ENCODE data around the gene BHLHA15.
"Not testable (repeated sequence)": the region's sequence is repeated elsewhere in the genome, so short reads cannot be mapped to it uniquely, and the experiment has no call there.

Gene BHLHA15

DNA sequence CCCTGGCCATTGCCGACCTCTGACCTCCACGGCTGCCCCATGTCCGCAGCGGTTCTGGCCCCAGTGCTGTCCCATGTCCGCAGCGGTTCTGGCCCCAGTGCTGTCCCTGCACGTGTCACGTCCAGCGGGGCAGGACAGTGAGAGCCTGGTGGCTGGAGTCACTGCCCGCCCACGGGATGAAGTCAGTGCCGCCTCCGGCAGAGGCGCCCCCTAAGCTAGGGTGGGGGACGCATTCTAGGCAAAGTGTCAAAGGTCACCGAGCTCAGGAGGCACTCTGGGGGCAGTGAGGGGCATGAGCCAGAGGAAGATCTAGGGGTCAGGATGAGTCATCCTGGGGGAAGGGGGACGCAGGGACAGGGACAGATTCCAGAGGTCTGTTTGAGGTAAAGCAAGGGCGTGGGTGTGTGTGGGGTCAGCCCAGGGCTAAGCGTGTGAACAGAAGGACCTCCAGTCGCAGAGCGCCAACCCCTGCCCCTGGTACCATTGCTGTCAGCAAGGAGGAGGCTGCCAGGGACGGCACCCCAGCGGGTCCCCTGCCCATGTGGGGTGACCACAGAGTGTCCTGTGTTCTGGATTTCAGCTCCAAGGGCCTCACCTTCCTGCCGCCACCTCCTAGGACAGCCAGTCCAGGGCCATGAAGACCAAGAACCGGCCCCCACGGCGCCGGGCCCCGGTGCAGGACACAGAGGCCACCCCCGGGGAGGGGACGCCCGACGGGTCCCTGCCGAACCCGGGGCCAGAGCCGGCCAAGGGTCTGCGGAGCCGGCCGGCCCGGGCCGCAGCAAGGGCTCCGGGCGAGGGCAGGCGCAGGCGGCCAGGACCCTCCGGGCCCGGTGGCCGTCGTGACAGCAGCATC, 665 bp downstream of the BHLHA15 start:
- no peak for DNase-seq

- no peak for DNase-seq
Measured at GRCh38 chr7:98212532-98213041, 1.3 kb downstream of the BHLHA15 start.

- DNase-seq: no peak
Measured at GRCh38 chr7:98213296-98213887, 2.2 kb downstream of the BHLHA15 start.

DNA sequence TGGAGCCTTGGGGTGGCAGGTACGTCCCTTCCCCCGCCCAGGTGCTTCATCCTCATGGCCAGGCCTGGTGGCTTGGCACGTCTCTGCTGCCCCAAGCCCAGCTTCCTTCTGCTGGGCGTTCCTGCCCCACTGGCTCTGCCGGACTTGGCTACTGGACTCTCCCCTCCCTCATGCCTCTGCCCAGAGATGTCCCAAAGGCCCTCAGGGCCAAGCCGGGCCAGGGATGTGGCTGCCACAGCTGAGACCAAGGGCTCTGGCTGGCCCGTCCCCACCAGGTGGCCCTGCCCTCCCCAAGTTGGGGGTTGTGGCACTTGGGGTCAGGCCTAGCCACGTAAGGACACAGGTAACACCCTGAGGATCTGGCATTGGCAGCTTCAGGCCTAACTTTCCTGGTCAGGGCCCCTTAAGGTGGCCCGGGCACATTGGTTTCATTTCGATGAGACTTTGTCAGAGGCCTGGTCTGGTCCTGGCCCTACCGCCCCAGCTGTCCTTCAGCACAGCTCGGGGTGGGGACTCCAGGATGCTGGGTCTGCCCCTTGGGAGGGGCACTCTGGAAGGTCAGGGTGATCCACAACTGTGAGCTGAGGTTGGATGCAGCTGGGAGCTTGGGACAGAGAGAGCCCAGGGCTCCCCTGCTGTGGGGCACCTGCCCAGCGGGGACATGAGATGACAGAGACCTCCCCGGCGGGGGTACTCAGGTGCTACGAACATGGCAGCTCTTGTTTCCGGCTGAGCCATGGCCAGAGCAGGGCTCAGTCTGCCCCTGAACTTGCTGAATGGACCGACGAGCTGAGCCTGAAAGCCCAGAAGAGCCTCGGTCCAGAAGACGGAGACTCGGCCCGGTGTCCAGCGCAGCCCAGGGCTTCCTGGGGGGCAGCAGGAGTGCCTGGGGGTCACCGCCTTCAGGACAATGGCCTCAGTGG, 2.9 kb downstream of the BHLHA15 start:
- DNase-seq: no peak

DNA sequence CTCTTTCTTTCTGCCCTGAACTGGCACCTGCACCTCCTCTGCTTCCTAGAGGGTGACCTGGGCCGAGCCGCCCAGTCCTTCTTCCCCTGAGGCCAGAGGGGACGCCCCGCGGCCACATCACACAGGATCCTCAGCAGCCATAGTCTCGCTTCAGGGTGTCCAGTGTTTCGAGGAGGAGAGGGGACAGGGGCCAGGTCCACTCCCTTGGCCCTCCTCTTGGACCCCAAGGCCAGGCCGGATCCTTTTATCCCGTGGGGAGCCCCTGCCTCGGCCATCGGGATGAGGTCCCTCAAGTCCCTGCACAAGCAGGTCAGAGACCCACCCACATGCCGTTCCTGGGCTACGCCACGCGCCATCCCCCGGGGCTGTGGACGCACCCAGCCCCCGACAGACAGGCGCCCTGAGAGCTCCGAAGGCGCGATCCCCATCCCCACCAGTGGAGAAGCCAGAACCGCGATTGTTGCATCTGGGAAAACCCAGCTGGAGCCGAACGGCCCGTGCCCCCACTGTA, 3.6 kb downstream of the BHLHA15 start:
- DNase-seq: no peak

DNA sequence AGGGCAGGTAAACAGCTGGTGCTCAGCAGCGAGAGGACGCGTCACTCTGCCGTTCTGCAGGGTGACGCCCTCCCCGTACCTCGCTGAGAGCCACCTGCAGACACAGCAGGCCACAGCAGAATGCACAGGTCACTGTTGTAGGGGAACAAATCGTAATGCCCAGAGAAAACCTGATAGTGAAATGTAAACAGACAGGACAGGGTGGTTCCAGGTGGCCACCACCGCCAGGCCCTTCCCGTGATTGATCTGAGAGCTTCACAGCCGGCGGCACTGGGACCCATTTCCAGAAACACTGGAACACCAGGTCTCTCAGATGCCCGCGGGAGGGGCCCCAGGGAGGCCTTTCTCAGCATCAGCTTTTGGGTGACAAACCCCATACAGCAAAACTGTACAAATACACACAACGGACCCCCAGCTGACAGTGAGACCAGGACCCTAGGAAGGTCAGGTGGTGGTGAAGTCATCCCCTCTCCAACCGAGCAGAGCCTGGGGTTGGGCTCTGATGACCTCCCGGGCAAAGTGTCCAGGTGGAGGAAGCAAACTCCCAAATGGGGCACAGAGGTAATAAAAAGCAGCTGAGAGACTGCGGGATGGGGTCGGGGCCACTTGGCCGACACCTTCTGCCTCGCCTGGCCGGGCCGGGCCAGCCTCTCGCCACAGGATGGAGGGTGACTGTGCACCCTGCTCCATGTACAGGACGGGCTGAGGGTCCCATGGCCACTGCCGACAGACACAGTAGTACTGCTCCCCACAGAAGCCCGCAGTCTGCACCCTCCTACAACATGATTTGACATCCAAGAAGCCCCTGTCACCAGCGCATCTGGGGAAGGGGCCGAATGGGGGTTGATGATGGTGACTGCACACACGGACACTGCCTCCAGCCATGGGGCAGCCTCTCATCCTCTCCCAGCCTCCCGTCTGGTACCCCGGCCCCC, 4.6 kb downstream of the BHLHA15 start:
- no peak for DNase-seq

GRCh38 chr7:98216941-98217622, 5.8 kb downstream of the BHLHA15 start:
- DNase-seq: no peak

DNA sequence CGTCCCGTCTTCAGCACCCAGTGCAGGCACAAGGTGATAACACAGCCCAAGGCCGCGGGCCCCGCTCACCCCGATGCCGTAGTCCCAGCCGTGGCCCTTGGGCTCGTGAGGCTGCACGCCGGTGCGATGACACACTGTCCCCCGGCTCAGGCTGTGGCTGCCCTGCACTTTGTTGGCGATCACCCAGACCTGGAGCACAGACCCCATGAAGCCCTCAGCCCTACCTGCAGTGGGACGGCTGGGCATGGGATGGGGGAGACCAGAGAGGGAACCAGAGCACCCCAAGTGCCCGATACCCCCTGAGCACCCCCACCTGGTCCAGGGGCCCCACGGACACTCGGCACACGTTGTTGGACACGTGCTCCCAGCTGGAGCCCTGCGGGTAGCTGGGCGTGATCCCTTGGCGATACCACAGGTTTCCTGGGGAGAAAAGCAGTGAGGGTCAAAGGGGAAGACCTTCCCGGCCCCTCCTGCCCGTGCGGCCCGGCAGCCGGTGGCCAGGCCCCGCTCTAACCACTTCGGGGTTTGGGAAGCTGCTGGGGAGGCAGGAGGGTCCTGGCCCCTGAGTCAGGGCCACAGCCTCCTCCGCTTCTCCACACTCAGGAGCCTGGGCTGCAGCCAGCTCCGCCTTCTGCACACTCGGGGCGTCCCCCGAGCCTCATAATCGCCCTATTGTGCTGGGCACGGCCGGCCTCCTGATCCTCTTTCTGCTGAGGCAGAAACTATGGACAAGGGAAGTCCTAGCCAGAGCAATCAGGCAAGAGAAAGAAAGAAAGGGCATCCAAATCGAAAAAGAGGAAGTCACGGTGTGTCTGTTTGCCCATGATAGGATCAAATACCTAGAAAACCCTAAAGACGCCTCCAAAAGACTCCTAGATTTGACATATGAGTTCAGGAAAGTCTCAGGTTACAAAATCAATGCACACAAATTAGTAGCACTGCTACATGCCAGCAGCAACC, 6.7 kb downstream of the BHLHA15 start:
- DNase-seq: no peak

DNA sequence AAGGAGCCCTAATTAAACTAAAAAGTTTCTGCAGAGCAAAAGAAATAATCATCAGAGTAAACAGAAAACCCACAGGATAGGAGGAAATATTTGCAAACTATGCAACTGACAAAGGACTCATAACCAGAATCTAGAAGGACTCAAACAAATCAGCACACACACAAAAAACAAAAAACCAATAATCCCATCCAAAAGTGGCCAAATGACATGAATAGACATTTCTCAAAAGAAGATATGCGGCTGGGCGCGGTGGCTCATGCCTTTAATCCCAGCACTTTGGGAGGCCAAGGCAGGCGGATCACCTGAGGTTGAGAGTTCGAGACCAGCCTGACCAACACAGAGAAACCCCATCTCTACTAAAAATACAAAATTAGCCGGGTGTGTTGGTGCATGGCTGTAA, 8.1 kb downstream of the BHLHA15 start:
- not testable (repeated sequence) for DNase-seq

- no peak for DNase-seq
Measured at GRCh38 chr7:98221611-98222532, 10.6 kb downstream of the BHLHA15 start.

DNA sequence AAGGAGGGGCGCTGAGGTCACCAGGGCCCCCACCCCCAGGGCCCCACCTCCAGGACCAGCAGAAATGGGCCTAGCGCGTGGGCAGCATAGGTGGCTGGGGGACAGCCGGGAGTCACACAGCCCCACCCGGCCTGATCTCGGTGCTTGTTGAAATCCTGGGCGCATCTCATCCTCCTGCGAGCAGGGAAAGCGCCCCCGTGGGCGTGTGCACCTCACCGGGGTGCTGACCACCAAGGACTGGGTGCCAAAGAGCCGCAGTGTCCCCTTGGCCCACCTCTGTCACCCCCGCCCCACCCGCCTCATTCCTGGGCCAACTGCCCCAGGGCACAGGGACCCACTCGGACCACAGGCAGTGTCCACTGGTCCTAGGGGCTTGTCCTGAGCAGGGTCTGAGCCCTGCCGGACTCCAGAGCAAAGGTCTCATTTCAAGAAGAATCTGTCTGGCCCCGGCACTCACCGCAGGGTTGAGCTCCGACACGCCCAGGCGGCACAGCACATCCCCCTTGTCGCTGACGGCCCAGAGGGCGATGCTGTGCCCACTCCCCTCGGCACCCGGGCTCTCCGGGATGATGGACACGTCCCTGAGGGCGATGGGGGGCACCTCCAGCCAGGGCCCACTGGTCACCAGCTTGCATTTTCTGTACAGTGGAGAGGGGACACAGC, 11.4 kb downstream of the BHLHA15 start:
- no peak for DNase-seq

- no peak for DNase-seq
Measured at GRCh38 chr7:98223351-98223897, 12.2 kb downstream of the BHLHA15 start.

DNA sequence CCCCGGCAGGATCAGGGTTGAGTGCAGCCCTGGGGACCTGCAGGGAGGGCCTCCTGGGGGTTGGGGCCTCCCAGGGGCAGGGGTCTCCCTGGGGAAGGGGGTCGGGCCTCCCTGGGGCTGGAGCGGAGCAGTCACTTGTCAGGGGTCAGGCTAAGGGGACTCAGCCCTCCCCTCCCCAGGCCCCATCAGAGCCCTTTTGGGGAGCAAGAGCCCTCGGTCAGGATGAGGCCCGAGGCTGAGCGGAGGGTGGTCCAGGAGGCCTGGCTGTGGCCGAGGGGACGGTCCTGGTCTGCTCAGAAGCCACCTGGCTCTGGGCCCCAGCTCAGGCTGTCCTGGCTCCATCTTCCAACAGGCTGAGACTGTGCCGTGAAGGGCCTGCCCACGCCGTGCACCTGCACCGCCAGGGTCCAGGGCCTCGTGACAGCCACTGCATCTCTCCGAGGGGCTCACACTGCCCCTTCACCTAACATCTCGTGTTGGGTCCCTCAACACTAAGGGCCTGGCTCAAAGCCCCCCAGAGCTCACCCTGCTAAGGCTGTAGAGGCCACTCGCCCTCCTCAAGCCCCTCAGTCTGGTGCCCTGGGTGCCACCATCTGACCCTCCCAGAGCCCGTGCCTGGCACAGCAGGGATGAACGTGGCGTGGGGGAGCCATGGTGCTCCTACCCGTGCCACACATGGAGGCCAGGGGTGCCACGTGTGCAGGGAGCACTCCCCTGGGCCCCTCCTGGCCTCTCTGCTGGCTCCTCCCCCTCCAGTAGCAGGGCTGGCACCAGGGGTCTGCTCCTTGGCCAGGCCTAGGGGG, 12.9 kb downstream of the BHLHA15 start:
- no peak for DNase-seq

DNA sequence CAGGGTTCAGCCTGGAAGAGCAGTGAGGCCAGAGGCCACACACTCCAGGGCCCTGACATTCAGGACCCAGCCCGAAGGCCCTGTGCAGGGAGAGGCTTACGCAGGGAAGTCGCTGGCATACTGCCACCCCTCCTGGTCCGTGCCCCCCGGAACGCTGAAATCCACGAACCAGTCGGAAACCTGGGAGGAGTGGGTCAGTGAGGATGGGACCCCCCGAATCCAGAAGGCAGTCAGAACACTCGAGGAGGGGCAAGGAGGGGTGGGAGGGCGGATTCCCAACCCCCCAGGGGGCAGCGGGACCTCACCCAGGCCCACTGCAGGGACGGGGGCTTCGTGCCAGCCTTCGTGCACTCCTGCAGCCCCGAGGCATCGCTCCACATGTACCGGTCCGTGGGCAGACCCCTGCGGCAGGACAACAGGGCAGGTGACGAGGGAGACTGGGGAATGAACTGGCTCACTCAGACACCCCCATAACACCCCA, 13.5 kb downstream of the BHLHA15 start:
- DNase-seq: no peak

DNA sequence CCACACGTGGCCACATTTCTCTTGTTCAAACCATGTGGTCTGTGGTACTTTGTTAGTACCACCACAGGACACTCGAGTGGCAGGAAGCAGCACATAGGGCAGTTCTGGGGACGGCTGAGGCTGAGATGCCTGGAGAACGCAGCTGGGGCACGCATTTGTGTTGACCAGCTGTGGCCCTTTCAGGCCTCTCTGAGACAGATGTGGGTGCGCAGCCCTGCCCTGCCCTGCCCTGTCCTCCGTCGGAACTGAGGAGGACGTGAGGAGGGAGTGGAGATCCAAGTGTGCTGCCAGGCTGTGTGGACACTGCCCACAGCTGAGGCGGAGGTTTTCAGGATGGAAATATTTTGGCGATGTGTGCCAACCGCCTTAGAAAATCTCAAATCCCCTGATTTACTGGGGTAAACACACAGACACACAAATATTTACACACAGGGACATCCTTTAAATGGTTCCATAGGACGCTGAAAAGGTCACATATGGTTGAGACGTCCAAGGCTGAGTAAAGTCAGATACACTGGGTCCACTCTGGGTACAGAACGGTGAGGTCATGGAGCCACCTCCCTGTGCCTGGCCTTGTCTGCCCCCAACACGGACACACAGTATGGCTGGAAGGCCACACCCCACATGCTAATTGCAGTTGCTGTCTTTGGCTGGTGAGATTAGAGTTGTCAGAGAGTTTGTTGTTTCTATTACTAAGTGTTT, 14.8 kb downstream of the BHLHA15 start:
- no peak for DNase-seq

- no peak for DNase-seq
Measured at GRCh38 chr7:98227939-98228338, 16.7 kb downstream of the BHLHA15 start.

Measured in EL (cell line).